ENCODE data around the gene TNFRSF21. TPM values are rescaled to one million over a fixed set of nuclear protein-coding genes. Genes with fewer than 3 reads are reported as not detected.

The TNFRSF21 gene
- total and polyA plus RNA-seq, 10 of the 15 experiments (the other 5 are each of a cell fraction or from before 2014, with no cell fraction given): 0.09 to 1.0 (median 0.27) TPM

GRCh38 chr6:47292027-47292426 is 17.7 kb downstream of the TNFRSF21 start (continued):
- TF ChIP-seq SMARCA5 (IDR thresholded peaks at IDR 0.05) (no peak), ASH2L (IDR thresholded peaks at IDR 0.05; ENCODE audit: borderline replicate concordance, low read depth) (no peak), PML (IDR thresholded peaks at IDR 0.05; ENCODE audit: low read length) (no peak), PAX8 (IDR thresholded peaks at IDR 0.05) (no peak), BMI1 (IDR thresholded peaks at IDR 0.05; ENCODE audit: borderline replicate concordance) (no peak), MTA3 (IDR thresholded peaks at IDR 0.05; ENCODE audit: borderline replicate concordance, low read length) (no peak), GABPA (IDR thresholded peaks at IDR 0.05; ENCODE audit: low read depth) (no peak)
- TF ChIP-seq, protein P1, sequence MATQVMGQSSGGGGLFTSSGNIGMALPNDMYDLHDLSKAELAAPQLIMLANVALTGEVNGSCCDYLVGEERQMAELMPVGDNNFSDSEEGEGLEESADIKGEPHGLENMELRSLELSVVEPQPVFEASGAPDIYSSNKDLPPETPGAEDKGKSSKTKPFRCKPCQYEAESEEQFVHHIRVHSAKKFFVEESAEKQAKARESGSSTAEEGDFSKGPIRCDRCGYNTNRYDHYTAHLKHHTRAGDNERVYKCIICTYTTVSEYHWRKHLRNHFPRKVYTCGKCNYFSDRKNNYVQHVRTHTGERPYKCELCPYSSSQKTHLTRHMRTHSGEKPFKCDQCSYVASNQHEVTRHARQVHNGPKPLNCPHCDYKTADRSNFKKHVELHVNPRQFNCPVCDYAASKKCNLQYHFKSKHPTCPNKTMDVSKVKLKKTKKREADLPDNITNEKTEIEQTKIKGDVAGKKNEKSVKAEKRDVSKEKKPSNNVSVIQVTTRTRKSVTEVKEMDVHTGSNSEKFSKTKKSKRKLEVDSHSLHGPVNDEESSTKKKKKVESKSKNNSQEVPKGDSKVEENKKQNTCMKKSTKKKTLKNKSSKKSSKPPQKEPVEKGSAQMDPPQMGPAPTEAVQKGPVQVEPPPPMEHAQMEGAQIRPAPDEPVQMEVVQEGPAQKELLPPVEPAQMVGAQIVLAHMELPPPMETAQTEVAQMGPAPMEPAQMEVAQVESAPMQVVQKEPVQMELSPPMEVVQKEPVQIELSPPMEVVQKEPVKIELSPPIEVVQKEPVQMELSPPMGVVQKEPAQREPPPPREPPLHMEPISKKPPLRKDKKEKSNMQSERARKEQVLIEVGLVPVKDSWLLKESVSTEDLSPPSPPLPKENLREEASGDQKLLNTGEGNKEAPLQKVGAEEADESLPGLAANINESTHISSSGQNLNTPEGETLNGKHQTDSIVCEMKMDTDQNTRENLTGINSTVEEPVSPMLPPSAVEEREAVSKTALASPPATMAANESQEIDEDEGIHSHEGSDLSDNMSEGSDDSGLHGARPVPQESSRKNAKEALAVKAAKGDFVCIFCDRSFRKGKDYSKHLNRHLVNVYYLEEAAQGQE (IDR thresholded peaks at IDR 0.05; ENCODE audit: low read depth, low read length): no peak
- TF ChIP-seq, protein P2, sequence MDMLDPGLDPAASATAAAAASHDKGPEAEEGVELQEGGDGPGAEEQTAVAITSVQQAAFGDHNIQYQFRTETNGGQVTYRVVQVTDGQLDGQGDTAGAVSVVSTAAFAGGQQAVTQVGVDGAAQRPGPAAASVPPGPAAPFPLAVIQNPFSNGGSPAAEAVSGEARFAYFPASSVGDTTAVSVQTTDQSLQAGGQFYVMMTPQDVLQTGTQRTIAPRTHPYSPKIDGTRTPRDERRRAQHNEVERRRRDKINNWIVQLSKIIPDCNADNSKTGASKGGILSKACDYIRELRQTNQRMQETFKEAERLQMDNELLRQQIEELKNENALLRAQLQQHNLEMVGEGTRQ (IDR thresholded peaks at IDR 0.05; ENCODE audit: borderline replicate concordance, low read depth, low read length): no peak
